Measurements from ENCODE around the gene CACNA1G. TPM values are rescaled to one million over a fixed set of nuclear protein-coding genes. Genes with fewer than 3 reads are reported as not detected.

Gene CACNA1G
- total and polyA plus RNA-seq, 4 donors = under 0.01 to 0.14 (median 0.01) TPM; not detected in 1

- Histone ChIP-seq H3K27me3 (ENCODE audit: control insufficient read depth in 4 of 4, insufficient read depth in 4 of 4, low read length in 3 of 4) (peaks cover 0 to 13% (median 4%) of the 10 kb centered on the region in 4 donors), H3K4me1 (ENCODE audit: control insufficient read depth in 4 of 4, insufficient read depth in 4 of 4, low read length in 3 of 4) (peaks cover 1 to 13% (median 6%) of the 10 kb centered on the region in 4 donors), H3K4me3 (ENCODE audit: low read depth in 1 of 3, low read length in 3 of 3) (no peak within 1 kb of the TSS), H3K36me3 (ENCODE audit: control insufficient read depth in 4 of 4, insufficient read depth in 3 of 4, low read depth in 1 of 4, low read length in 3 of 4) (no peaks in the 10 kb centered on the region), H3K9ac (ENCODE audit: low read depth in 1 of 2, low read length in 2 of 2) (no peak within 1 kb of the TSS), H3K9me3 (ENCODE audit: control insufficient read depth in 4 of 4, low read length in 3 of 4) (no peaks in the 10 kb centered on the region), H3K27ac (ENCODE audit: low read depth in 1 of 2, low read length in 2 of 2) (no peak within 1 kb of the TSS)
- 3% methylated on average over 21 of the region's 21 CpGs for WGBS
- TF ChIP-seq JUND (IDR thresholded peaks at IDR 0.05) = no peak
- TF ChIP-seq EGR1 (IDR thresholded peaks at IDR 0.05; ENCODE audit: low read depth in 2 of 2) = no peak
- TF ChIP-seq SP1 (IDR thresholded peaks at IDR 0.05) = no peak
- no peak for TF ChIP-seq TAF1 (conservative IDR thresholded peaks at IDR 0.05)
- TF ChIP-seq FOXA2 (IDR thresholded peaks at IDR 0.05) = no peak
- no peak for TF ChIP-seq ZBTB33 (IDR thresholded peaks at IDR 0.05)
- TF ChIP-seq REST (IDR thresholded peaks at IDR 0.05) = no peak
- TF ChIP-seq RXRA (IDR thresholded peaks at IDR 0.05) = no peak
- no peak for TF ChIP-seq NR2F2 (IDR thresholded peaks at IDR 0.05)
- no peak for TF ChIP-seq YY1 (IDR thresholded peaks at IDR 0.05)
- no peak for TF ChIP-seq GABPA (IDR thresholded peaks at IDR 0.05 in 1 of 2, conservative IDR thresholded peaks at IDR 0.05 in 1 of 2)
- no peak for TF ChIP-seq HNF4G (IDR thresholded peaks at IDR 0.05)
- no peak for TF ChIP-seq MAX (IDR thresholded peaks at IDR 0.05)
- TF ChIP-seq RAD21 (IDR thresholded peaks at IDR 0.05) = no peak
- TF ChIP-seq CTCF (IDR thresholded peaks at IDR 0.05; ENCODE audit: low read depth, low read length, missing input control) = no peak
- no peak for TF ChIP-seq HNF4A (conservative IDR thresholded peaks at IDR 0.05)
- no peak for TF ChIP-seq ATF3 (IDR thresholded peaks at IDR 0.05)
- TF ChIP-seq FOXA1 (IDR thresholded peaks at IDR 0.05) = no peak
- no peak for DNase-seq (ENCODE audit: low spot score)
Measured at GRCh38 chr17:50532452-50533024, 28.0 kb upstream of the CACNA1G start, which contains the start of gene EPN3. TSS of gene EPN3 (plus strand) at chr17:50532735. CDS start at chr17:50536557, 3,822 bp downstream.

All from liver (tissue), 9 donors.